HepG2 (cell line): Measurements from ENCODE around the gene SERPINA3. TPM values are rescaled to one million over a fixed set of nuclear protein-coding genes. Genes with fewer than 3 reads are reported as not detected.

Experiments used
- BORCS8-MEF2B ChIP-seq: sonication (generic); formaldehyde crosslinking; IDR thresholded peaks from 2 replicates; pipeline ENCODE4 v1.8.0; 2022; ENCODE audit warnings: mild to moderate bottlenecking, missing genetic modification reagents
- CC2D1A ChIP-seq: sonication (generic); formaldehyde crosslinking; IDR thresholded peaks from 2 replicates; pipeline ENCODE4 v1.8.1; 2023; ENCODE audit warnings: mild to moderate bottlenecking, missing genetic modification reagents
- CHCHD3 ChIP-seq: sonication (generic); formaldehyde crosslinking; IDR thresholded peaks from 2 replicates; pipeline ENCODE4 v1.8.0; 2022; ENCODE audit warnings: mild to moderate bottlenecking, missing genetic modification reagents, moderate library complexity
- EZH2 ChIP-seq: conservative IDR thresholded peaks from 2 replicates; pipeline ENCODE4 v1.6.1; 2012; ENCODE audit warnings: mild to moderate bottlenecking, low read depth, low read length, moderate library complexity
- FOXK1 ChIP-seq: sonication (generic); formaldehyde crosslinking; IDR thresholded peaks from 2 replicates; pipeline ENCODE4 v1.4.0; 2020; ENCODE audit warnings: low read depth, missing genetic modification reagents, borderline replicate concordance
- HNRNPLL ChIP-seq: fragments of 200-400 bp; formaldehyde crosslinking; IDR thresholded peaks from 2 replicates; pipeline ENCODE4 v1.6.1; 2017; ENCODE audit warnings: mild to moderate bottlenecking, low read depth, low read length; ENCODE audit not compliant: poor library complexity, severe bottlenecking
- MAF1 ChIP-seq: sonication (generic); formaldehyde crosslinking; IDR thresholded peaks from 2 replicates; pipeline ENCODE4 v1.5.0; 2020; ENCODE audit warnings: missing genetic modification reagents, borderline replicate concordance
- SIN3B ChIP-seq: fragments of 150-350 bp; IDR thresholded peaks from 2 replicates; pipeline ENCODE4 v1.6.1; 2014; ENCODE audit warnings: low read length
- SOX5 ChIP-seq: IDR thresholded peaks from 2 replicates; pipeline ENCODE4 v1.6.1; 2016; ENCODE audit warnings: borderline replicate concordance
- SP140L ChIP-seq: sonication (generic); formaldehyde crosslinking; IDR thresholded peaks from 2 replicates; pipeline ENCODE4 v1.4.0; 2020; ENCODE audit warnings: missing genetic modification reagents, borderline replicate concordance
- TP53 ChIP-seq: sonication (generic); formaldehyde crosslinking; conservative IDR thresholded peaks from 2 replicates; pipeline ENCODE4 v1.4.0; 2020; ENCODE audit warnings: missing genetic modification reagents
- ZNF256 ChIP-seq: sonication (generic); formaldehyde crosslinking; conservative IDR thresholded peaks from 2 replicates; pipeline ENCODE4 v1.4.0; 2020; ENCODE audit warnings: missing genetic modification reagents
- ZNF274 ChIP-seq: sonication (generic); formaldehyde crosslinking; IDR thresholded peaks from 2 replicates; pipeline ENCODE4 v1.5.1; 2020; ENCODE audit warnings: mild to moderate bottlenecking, missing genetic modification reagents
- ZNF354B ChIP-seq: sonication (generic); formaldehyde crosslinking; IDR thresholded peaks from 2 replicates; pipeline ENCODE4 v1.8.0; 2022; ENCODE audit warnings: mild to moderate bottlenecking, missing genetic modification reagents
- ZNF558 ChIP-seq: sonication (generic); formaldehyde crosslinking; IDR thresholded peaks from 2 replicates; pipeline ENCODE4 v1.9.0; 2022; ENCODE audit warnings: mild to moderate bottlenecking, missing genetic modification reagents, borderline replicate concordance
- ZNF570 ChIP-seq: sonication (generic); formaldehyde crosslinking; IDR thresholded peaks from 2 replicates; pipeline ENCODE4 v1.4.0; 2020; ENCODE audit warnings: mild to moderate bottlenecking, missing genetic modification reagents, borderline replicate concordance
- ZNF670 ChIP-seq: sonication (generic); formaldehyde crosslinking; IDR thresholded peaks from 2 replicates; pipeline ENCODE4 v1.8.0; 2022; ENCODE audit warnings: mild to moderate bottlenecking, missing genetic modification reagents, borderline replicate concordance
- ZSCAN9 ChIP-seq: IDR thresholded peaks from 2 replicates; pipeline ENCODE4 v1.6.1; 2016; ENCODE audit warnings: borderline replicate concordance
- polyA plus RNA-seq, 8 experiments: library from polyadenylated mRNA; depleted of rRNA in 3 of 8; stranded (reverse) in 7 of 8; unstranded in 1 of 8; fragments of >200 nt; fragmentation: Illumina TruSeq in 4 of 8; extraction: Trizol in 4 of 8; gene quantifications; 2 replicates each; pipeline versions ENCODE4 v1.2.1 to v1.2.3, GENCODE V29; 2011 to 2016; ENCODE audit warnings: low read depth in 4 of 8, missing spikeins in 1 of 8, mixed read lengths in 1 of 8; ENCODE audit not compliant: insufficient read depth in 1 of 8
- total RNA-seq, 5 experiments: library from RNA; depleted of rRNA; stranded (reverse); fragments of >200 nt; fragmentation: Illumina TruSeq; extraction: Trizol; gene quantifications; 2 replicates each; pipeline ENCODE4 v1.2.3, GENCODE V29; 2016; ENCODE audit warnings: low read depth in 1 of 5
- TF ChIP-seq, protein P1 (sequence below): IDR thresholded peaks from 2 replicates; pipeline ENCODE4 v1.4.0; 2020; ENCODE audit warnings: mild to moderate bottlenecking, missing genetic modification reagents
- TF ChIP-seq, protein P2 (sequence below): sonication (generic); formaldehyde crosslinking; IDR thresholded peaks from 2 replicates; pipeline ENCODE4 v1.4.0; 2020; ENCODE audit warnings: missing genetic modification reagents
- TF ChIP-seq, protein P3 (sequence below): IDR thresholded peaks from 2 replicates; pipeline ENCODE4 v1.6.1; 2016; ENCODE audit warnings: missing compliant biosample characterization, missing genetic modification reagents, borderline replicate concordance
- TF ChIP-seq, protein P4 (sequence below): sonication (generic); formaldehyde crosslinking; IDR thresholded peaks from 2 replicates; pipeline ENCODE4 v1.5.0; 2020; ENCODE audit warnings: missing genetic modification reagents, mild to moderate bottlenecking, borderline replicate concordance

Gene SERPINA3
- total and polyA plus RNA-seq, 2 of the 13 experiments (the other 11 are each of a cell fraction or from before 2014, with no cell fraction given), result 825 to 2,200 TPM

DNA sequence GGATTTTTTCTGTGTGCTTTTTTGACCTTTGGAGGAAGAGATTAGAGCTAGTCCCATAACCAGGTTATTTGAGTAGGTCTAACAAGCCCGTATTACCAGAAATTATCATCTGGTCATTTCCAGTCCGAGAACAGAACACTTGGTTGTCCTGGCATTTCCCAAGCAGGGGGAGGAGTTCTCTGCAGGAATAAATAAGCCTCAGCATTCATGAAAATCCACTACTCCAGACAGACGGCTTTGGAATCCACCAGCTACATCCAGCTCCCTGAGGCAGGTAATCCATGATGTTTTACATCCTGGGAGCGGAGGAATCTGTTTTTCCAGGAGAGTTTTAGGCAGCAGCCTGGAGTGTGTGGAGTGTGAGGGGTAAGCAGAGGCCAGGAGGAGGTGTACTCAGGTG is at the start of gene SERPINA3 (continued):
- TF ChIP-seq, protein P1, sequence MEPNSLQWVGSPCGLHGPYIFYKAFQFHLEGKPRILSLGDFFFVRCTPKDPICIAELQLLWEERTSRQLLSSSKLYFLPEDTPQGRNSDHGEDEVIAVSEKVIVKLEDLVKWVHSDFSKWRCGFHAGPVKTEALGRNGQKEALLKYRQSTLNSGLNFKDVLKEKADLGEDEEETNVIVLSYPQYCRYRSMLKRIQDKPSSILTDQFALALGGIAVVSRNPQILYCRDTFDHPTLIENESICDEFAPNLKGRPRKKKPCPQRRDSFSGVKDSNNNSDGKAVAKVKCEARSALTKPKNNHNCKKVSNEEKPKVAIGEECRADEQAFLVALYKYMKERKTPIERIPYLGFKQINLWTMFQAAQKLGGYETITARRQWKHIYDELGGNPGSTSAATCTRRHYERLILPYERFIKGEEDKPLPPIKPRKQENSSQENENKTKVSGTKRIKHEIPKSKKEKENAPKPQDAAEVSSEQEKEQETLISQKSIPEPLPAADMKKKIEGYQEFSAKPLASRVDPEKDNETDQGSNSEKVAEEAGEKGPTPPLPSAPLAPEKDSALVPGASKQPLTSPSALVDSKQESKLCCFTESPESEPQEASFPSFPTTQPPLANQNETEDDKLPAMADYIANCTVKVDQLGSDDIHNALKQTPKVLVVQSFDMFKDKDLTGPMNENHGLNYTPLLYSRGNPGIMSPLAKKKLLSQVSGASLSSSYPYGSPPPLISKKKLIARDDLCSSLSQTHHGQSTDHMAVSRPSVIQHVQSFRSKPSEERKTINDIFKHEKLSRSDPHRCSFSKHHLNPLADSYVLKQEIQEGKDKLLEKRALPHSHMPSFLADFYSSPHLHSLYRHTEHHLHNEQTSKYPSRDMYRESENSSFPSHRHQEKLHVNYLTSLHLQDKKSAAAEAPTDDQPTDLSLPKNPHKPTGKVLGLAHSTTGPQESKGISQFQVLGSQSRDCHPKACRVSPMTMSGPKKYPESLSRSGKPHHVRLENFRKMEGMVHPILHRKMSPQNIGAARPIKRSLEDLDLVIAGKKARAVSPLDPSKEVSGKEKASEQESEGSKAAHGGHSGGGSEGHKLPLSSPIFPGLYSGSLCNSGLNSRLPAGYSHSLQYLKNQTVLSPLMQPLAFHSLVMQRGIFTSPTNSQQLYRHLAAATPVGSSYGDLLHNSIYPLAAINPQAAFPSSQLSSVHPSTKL (CRISPR knock-in tag), result peak; percentile 73; the same call in 1 of the 2 replicates
- no peak for TF ChIP-seq SP140L (CRISPR knock-in tag)
- no peak for TF ChIP-seq HNRNPLL
- no peak for TF ChIP-seq ZNF256 (CRISPR knock-in tag)
- 0 out of 2 replicates have a peak, but pooled peaks have one; percentile 55 for TF ChIP-seq BORCS8-MEF2B (CRISPR knock-in tag)
- TF ChIP-seq ZNF570 (CRISPR knock-in tag), result no peak
- TF ChIP-seq, protein P2, sequence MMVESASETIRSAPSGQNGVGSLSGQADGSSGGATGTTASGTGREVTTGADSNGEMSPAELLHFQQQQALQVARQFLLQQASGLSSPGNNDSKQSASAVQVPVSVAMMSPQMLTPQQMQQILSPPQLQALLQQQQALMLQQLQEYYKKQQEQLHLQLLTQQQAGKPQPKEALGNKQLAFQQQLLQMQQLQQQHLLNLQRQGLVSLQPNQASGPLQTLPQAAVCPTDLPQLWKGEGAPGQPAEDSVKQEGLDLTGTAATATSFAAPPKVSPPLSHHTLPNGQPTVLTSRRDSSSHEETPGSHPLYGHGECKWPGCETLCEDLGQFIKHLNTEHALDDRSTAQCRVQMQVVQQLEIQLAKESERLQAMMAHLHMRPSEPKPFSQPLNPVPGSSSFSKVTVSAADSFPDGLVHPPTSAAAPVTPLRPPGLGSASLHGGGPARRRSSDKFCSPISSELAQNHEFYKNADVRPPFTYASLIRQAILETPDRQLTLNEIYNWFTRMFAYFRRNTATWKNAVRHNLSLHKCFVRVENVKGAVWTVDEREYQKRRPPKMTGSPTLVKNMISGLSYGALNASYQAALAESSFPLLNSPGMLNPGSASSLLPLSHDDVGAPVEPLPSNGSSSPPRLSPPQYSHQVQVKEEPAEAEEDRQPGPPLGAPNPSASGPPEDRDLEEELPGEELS (CRISPR knock-in tag), result 0 out of 2 replicates have a peak, but pooled peaks have one; percentile 26
- peak; percentile 43; the same call in 1 of the 2 replicates for TF ChIP-seq SOX5
- no peak for TF ChIP-seq ZSCAN9 (CRISPR knock-in tag)
- no peak for TF ChIP-seq MAF1
- TF ChIP-seq CC2D1A (CRISPR knock-in tag), result no peak
- TF ChIP-seq ZNF670 (CRISPR knock-in tag), result no peak
- TF ChIP-seq FOXK1 (CRISPR knock-in tag), result no peak
- no peak for TF ChIP-seq CHCHD3 (CRISPR knock-in tag)
- TF ChIP-seq ZNF354B (CRISPR knock-in tag), result 0 out of 2 replicates have a peak, but pooled peaks have one; percentile 72
- no peak for TF ChIP-seq SIN3B
- TF ChIP-seq ZNF558, result no peak
- TF ChIP-seq, protein P3, sequence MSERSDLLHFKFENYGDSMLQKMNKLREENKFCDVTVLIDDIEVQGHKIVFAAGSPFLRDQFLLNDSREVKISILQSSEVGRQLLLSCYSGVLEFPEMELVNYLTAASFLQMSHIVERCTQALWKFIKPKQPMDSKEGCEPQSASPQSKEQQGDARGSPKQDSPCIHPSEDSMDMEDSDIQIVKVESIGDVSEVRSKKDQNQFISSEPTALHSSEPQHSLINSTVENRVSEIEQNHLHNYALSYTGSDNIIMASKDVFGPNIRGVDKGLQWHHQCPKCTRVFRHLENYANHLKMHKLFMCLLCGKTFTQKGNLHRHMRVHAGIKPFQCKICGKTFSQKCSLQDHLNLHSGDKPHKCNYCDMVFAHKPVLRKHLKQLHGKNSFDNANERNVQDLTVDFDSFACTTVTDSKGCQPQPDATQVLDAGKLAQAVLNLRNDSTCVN (CRISPR knock-in tag), result 0 out of 2 replicates have a peak, but pooled peaks have one; percentile 17
- TF ChIP-seq TP53 (CRISPR knock-in tag), result no peak
- TF ChIP-seq ZNF274 (CRISPR knock-in tag), result no peak
- TF ChIP-seq, protein P4, sequence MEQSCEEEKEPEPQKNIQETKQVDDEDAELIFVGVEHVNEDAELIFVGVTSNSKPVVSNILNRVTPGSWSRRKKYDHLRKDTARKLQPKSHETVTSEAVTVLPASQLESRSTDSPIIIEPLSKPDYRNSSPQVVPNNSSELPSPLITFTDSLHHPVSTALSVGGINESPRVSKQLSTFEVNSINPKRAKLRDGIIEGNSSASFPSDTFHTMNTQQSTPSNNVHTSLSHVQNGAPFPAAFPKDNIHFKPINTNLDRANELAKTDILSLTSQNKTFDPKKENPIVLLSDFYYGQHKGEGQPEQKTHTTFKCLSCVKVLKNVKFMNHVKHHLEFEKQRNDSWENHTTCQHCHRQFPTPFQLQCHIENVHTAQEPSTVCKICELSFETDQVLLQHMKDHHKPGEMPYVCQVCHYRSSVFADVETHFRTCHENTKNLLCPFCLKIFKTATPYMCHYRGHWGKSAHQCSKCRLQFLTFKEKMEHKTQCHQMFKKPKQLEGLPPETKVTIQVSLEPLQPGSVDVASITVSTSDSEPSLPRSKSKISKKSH (CRISPR knock-in tag), result no peak
- TF ChIP-seq EZH2, result no peak
